ENCODE measurements around the gene STX11. TPM values are rescaled to one million over a fixed set of nuclear protein-coding genes. Genes with fewer than 3 reads are reported as not detected.

The STX11 gene
- total and polyA plus RNA-seq, 12 donors = 0.50 to 22.2 (median 6.3) TPM

DNA sequence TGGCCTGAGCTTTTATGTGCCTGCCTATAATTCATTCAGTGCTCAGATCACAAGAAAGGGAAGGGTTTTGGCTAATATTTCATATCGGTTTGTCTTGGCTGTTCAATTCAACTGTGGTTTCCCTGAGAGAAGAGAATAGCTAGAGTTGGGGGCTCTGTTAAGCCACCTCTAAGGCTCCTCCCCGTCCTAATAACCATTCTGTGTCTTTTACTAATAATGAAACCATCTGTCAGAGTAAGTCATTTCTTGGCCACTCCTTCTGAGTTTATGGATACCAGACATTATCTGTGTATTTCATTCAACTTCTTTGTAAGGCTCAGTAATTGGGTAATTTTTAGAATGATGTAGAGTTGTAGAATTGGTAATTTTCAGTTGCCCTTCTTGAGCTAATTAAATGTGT, 5.2 kb downstream of the STX11 start:
- peaks cover 12 to 38% of the 10 kb centered on the region in 2 donors for H3K4me1 ChIP-seq (replicated peaks in 1 of 2)
- TF ChIP-seq, protein P1, sequence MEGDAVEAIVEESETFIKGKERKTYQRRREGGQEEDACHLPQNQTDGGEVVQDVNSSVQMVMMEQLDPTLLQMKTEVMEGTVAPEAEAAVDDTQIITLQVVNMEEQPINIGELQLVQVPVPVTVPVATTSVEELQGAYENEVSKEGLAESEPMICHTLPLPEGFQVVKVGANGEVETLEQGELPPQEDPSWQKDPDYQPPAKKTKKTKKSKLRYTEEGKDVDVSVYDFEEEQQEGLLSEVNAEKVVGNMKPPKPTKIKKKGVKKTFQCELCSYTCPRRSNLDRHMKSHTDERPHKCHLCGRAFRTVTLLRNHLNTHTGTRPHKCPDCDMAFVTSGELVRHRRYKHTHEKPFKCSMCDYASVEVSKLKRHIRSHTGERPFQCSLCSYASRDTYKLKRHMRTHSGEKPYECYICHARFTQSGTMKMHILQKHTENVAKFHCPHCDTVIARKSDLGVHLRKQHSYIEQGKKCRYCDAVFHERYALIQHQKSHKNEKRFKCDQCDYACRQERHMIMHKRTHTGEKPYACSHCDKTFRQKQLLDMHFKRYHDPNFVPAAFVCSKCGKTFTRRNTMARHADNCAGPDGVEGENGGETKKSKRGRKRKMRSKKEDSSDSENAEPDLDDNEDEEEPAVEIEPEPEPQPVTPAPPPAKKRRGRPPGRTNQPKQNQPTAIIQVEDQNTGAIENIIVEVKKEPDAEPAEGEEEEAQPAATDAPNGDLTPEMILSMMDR (IDR thresholded peaks at IDR 0.05) = no peak
- TF ChIP-seq POLR2A (IDR thresholded peaks at IDR 0.05) = no peak
- peak overlapping the region in 1 of 5 donors; percentile 24 for H3K27ac ChIP-seq
- H3K9me3 ChIP-seq (replicated peaks in 1 of 3) = no peaks in the 10 kb centered on the region
- 75 to 96% (median 77%) methylated on average over 2 of the region's 2 CpGs for WGBS, 4 donors
- no peaks in the 10 kb centered on the region for H3K27me3 ChIP-seq
- H3K4me3 ChIP-seq = no peak overlapping the region
- intact Hi-C loops (cut with DNase I) = loop anchor here in 1 of 2 donors (10.0 kb wide), 1 partner anchor 59 kb away; no protein-coding TSS in a partner anchor
- no peaks in the 10 kb centered on the region for H3K36me3 ChIP-seq (replicated peaks in 1 of 2)
- no peak for DNase-seq

DNA sequence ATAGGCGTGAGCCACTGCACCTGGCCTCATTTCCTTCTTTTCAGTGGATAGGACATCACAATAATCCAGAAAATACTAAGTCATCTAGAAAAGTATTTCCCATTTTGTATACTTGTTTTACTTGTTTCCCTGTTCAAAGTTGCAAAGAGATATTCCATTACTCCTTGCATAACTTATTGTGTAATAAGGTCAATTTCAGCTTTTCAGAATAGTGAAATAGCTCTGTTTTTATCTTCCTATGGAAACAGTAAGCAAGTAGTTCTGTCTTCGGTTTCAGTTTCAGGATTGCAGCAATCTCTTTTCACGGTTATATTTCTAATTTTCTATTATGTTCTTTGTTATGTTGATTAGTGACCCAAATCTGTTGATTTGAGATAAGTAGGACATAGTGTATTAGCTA, 6.0 kb downstream of the STX11 start:
- no peak for TF ChIP-seq POLR2A (IDR thresholded peaks at IDR 0.05)
- TF ChIP-seq, protein P1 (IDR thresholded peaks at IDR 0.05) = no peak
- no peak for DNase-seq
- intact Hi-C loops (cut with DNase I) = loop anchor here in 1 of 2 donors (10.0 kb wide), 1 partner anchor 58 kb away; no protein-coding TSS in a partner anchor
- no peaks in the 10 kb centered on the region for H3K27me3 ChIP-seq
- no peaks in the 10 kb centered on the region for H3K9me3 ChIP-seq (replicated peaks in 1 of 3)
- H3K27ac ChIP-seq = peak overlapping the region in 2 of 5 donors; percentile 57 to 81
- peaks cover 12 to 38% of the 10 kb centered on the region in 2 donors for H3K4me1 ChIP-seq (replicated peaks in 1 of 2)
- H3K4me3 ChIP-seq = peak overlapping the region in 1 of 4 donors; percentile 23
- WGBS, 4 donors = 48 to 69% (median 54%) methylated on average over 3 of the region's 3 CpGs
- H3K36me3 ChIP-seq (replicated peaks in 1 of 2) = no peaks in the 10 kb centered on the region

DNA sequence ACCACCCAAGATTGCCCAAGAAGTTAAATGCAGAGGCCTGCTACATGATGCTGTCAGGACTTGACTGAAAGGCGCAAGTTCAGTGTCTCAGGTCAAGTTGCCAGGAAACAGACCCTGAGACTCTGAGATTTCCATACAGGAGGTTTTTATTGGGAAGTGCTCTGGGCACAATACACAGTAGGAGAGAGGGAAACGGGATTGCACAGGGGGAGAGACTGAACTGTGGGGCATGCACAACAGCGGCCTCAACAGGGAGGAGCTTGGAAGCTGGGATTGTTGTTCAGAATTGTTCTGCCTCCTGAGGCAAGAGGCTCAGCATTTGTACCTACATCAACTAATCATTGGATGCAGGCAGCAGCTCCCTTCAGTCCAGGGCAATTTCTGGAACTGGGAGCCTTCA, 6.7 kb downstream of the STX11 start:
- no peaks in the 10 kb centered on the region for H3K27me3 ChIP-seq
- intact Hi-C loops (cut with DNase I) = loop anchor here in 1 of 2 donors (10.0 kb wide), 1 partner anchor 58 kb away; no protein-coding TSS in a partner anchor
- no peak for DNase-seq
- H3K36me3 ChIP-seq (replicated peaks in 1 of 2) = no peaks in the 10 kb centered on the region
- H3K4me3 ChIP-seq = no peak overlapping the region
- WGBS, 4 donors = 64 to 84% (median 79%) methylated on average over 3 of the region's 3 CpGs
- no peak for TF ChIP-seq POLR2A (IDR thresholded peaks at IDR 0.05)
- TF ChIP-seq, protein P1 (IDR thresholded peaks at IDR 0.05) = no peak
- H3K27ac ChIP-seq = peak overlapping the region in 2 of 5 donors; percentile 56 to 73
- H3K9me3 ChIP-seq (replicated peaks in 1 of 3) = no peaks in the 10 kb centered on the region
- peaks cover 12 to 38% of the 10 kb centered on the region in 2 donors for H3K4me1 ChIP-seq (replicated peaks in 1 of 2)

DNA sequence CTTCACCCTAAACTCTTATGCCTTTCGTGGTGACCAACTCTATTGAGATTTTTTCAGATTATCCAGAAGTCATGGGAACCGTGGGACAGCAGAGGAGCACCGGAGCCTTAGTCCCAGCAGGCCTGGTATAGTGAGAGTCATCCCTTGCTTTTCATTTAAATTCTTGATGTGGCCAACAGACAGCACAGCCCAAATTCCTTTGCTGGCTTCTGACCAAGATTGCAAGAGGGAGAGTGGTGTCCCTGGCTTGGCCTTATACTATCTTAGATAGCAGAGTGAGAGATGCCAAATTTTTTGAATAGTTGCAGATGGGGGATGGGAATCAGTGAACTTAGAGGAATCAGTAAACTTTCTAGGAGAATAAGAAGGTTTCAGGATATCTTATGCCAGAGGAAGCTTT, 7.8 kb downstream of the STX11 start:
- TF ChIP-seq, protein P1 (IDR thresholded peaks at IDR 0.05) = no peak
- no peak for TF ChIP-seq POLR2A (IDR thresholded peaks at IDR 0.05)
- intact Hi-C loops (cut with DNase I) = loop anchor here in 1 of 2 donors (10.0 kb wide), 1 partner anchor 57 kb away; no protein-coding TSS in a partner anchor
- Histone ChIP-seq H3K4me3 (no peak overlapping the region), H3K36me3 (replicated peaks in 1 of 2) (no peaks in the 10 kb centered on the region), H3K27ac (peak overlapping the region in 3 of 5 donors; percentile 11 to 50 (median 27)), H3K4me1 (replicated peaks in 1 of 2) (peaks cover 12 to 38% of the 10 kb centered on the region in 2 donors), H3K27me3 (no peaks in the 10 kb centered on the region), H3K9me3 (replicated peaks in 1 of 3) (no peaks in the 10 kb centered on the region)
- peak; percentile 54 to 94 (median 90) for DNase-seq
- WGBS, 4 donors = 26 to 62% (median 36%) methylated on average over 3 of the region's 3 CpGs

Data from adrenal gland (tissue), 12 donors.